GM12878 (cell line): ENCODE measurements around the gene LSM11.

Experiments
- CHD4 ChIP-seq: fragments of 200-600 bp; sonication (generic); IDR thresholded peaks from 2 replicates; pipeline ENCODE4 v1.6.1; 2016; ENCODE audit warnings: mild to moderate bottlenecking
- CREB1 ChIP-seq: IDR thresholded peaks from 2 replicates; pipeline ENCODE4 v1.6.1; 2012; ENCODE audit warnings: low read depth, mild to moderate bottlenecking, inconsistent platforms
- CTCF ChIP-seq, 3 experiments: IDR thresholded peaks in 2 of 3; conservative IDR thresholded peaks in 1 of 3; 2 replicates each; pipeline ENCODE4 v1.5.1; 2011; ENCODE audit warnings: low read depth in 3 of 3, low read length in 3 of 3, mild to moderate bottlenecking in 3 of 3, control low read depth in 2 of 3, moderate library complexity in 2 of 3, inconsistent platforms in 1 of 3, mixed read lengths in 1 of 3; ENCODE audit not compliant: control insufficient read depth in 2 of 3, insufficient read depth in 1 of 3; ENCODE audit errors: extremely low read depth in 1 of 3
- EGR1 ChIP-seq, 2 experiments: IDR thresholded peaks; 1 replicate in 1 of 2; 2 replicates in 1 of 2; pipeline ENCODE4 v1.6.1; 2011 to 2012; ENCODE audit warnings: low read depth in 2 of 2, low read length in 2 of 2, borderline replicate concordance in 1 of 2, mild to moderate bottlenecking in 1 of 2, moderate library complexity in 1 of 2
- EZH2 ChIP-seq: IDR thresholded peaks from 2 replicates; pipeline ENCODE4 v1.6.1; 2012; ENCODE audit warnings: low read depth, mild to moderate bottlenecking, control low read depth, inconsistent platforms, low read length, borderline replicate concordance; ENCODE audit not compliant: control insufficient read depth
- FOXM1 ChIP-seq: IDR thresholded peaks from 2 replicates; pipeline ENCODE4 v1.6.1; 2012; ENCODE audit warnings: low read depth, mild to moderate bottlenecking, inconsistent platforms, low read length, moderate library complexity
- POLR2A ChIP-seq: IDR thresholded peaks from 2 replicates; pipeline ENCODE4 v1.6.1; 2011; ENCODE audit warnings: low read depth, mild to moderate bottlenecking, low read length
- RAD21 ChIP-seq: IDR thresholded peaks from 2 replicates; pipeline ENCODE4 v1.6.1; 2011; ENCODE audit warnings: mild to moderate bottlenecking, low read depth, low read length, moderate library complexity; ENCODE audit not compliant: insufficient read depth
- RFX5 ChIP-seq: IDR thresholded peaks from 2 replicates; pipeline ENCODE4 v1.6.1; 2011; ENCODE audit warnings: low read depth, low read length, improper control_type of control experiment
- SMC3 ChIP-seq: IDR thresholded peaks from 2 replicates; pipeline ENCODE4 v1.6.1; 2011; ENCODE audit warnings: low read length, improper control_type of control experiment, borderline replicate concordance
- USF1 ChIP-seq: IDR thresholded peaks from 2 replicates; pipeline ENCODE4 v1.6.1; 2011; ENCODE audit warnings: borderline replicate concordance, low read depth, mild to moderate bottlenecking, moderate library complexity, mixed read lengths, low read length; ENCODE audit not compliant: insufficient read depth; ENCODE audit errors: extremely low read length
- YY1 ChIP-seq: IDR thresholded peaks from 2 replicates; pipeline ENCODE4 v1.6.1; 2011; ENCODE audit warnings: low read depth, mild to moderate bottlenecking, low read length

- TF ChIP-seq POLR2A (no peak), RFX5 (no peak), CHD4 (no peak), CREB1 (no peak), YY1 (no peak), USF1 (no peak), EGR1 (IDR thresholded peaks at IDR 0.05; ENCODE audit: borderline replicate concordance in 1 of 2, low read depth in 2 of 2, low read length in 2 of 2) (no peak), CTCF (IDR thresholded peaks at IDR 0.05 in 2 of 3, conservative IDR thresholded peaks at IDR 0.05 in 1 of 3; ENCODE audit: control insufficient read depth in 2 of 3, extremely low read depth in 1 of 3, insufficient read depth in 1 of 3, low read depth in 3 of 3, low read length in 3 of 3) (no peak), SMC3 (no peak), RAD21 (no peak), EZH2 (no peak), FOXM1 (no peak)
Measured at GRCh38 chr5:157779221-157779620, 35.7 kb downstream of the LSM11 start.
